ENCODE results near the gene EIF2B4.

- no peak for TF ChIP-seq CTCF (IDR thresholded peaks at IDR 0.05)
- no peak for TF ChIP-seq POLR2A (IDR thresholded peaks at IDR 0.05)
- no peak for TF ChIP-seq POLR2AphosphoS5 (IDR thresholded peaks at IDR 0.05)
These were observed 9.9 kb upstream of the EIF2B4 start for GRCh38 chr2:27379836-27380625.

Data from suprapubic skin (tissue), 4 donors.